Dermis blood vessel endothelial cell (primary cell): Measurements from ENCODE around the gene SENP5. TPM values are rescaled to one million over a fixed set of nuclear protein-coding genes. Genes with fewer than 3 reads are reported as not detected.

Experiments used
- DNase-seq: peaks from one replicate; pipeline ENCODE4 v3.0.0; 2010
- total RNA-seq: library from RNA; depleted of rRNA; stranded (reverse); fragments of >200 nt; gene quantifications from 2 replicates; pipeline ENCODE4 v1.2.3, GENCODE V29; 2014

The SENP5 gene
- total RNA-seq, 1 donor from 2014 or later = 52.2 TPM

DNA sequence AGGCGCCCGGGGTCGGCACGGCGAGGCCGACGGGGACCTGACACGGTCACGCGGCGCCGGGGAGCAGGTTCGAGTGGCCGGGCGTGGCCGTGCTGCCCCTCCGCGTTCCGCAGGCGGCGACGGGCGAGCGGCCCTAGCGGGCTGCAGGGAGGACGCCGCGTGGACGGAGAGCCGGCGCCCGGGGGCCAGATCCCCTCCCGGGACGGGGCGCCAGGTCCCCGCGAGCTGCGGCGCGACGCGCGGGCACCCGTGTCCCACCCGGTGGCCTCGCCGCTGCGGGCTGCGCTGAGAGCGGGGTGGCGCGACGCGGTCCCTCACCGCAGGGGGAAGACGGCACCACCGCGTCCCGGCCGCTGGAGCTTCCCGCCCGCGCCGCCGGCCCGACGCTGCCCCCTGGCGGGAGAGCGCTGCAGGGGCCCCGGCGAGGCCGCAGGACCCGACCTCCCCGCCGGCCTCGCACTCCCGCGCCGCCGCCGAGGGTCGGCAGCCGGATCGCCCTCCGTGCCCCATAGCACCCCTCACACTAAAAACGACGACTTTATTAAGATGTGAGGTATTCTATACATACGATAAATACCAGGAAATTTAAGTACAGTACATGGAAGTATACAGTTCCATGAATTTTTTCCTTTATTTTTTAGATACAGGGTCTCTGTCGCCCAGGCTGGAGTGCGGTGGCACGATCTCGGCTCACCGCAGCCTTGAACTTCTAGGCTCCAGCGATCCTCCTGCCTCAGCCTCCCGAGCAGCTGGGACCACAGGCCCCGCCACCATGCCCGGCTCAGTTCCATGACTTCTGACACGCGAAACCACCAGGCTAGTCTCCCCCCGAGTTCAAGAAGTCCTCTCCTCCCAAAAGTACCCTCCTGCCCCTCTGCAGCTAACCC lies 102.2 kb downstream of the SENP5 start:
- peak; percentile 77 for DNase-seq

DNA sequence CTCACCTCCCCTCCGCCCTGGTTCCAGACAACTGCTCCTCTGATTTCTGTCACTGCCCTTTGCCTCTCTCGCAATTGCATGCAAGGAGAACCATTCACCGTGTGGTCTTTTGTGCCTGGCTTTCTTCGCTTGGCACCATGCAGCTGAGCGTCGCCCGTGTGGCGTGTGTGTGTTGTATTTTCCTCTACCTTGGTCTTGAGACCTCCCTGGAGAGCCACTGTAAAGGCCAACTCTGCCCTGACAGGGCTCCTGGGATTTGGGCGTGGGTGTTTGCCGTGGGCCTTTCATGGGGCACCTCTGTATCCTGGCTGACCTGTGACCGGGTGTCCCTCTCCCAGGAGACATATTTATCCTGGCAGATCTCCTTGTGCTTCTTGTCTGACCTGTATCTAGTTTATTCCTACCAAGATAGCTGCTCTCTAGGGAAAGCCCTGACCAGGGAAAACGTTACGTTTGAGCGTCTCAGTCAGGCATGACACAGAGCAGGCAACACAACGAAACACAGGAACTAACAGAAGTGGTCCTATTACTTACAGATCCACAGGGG lies 102.9 kb downstream of the SENP5 start:
- no peak for DNase-seq

- DNase-seq = no peak
Measured at GRCh38 chr3:196971094-196971698, 103.5 kb downstream of the SENP5 start.

GRCh38 chr3:196974661-196975060 lies 106.9 kb downstream of the SENP5 start:
- DNase-seq = no peak

GRCh38 chr3:196975349-196975748 lies 107.6 kb downstream of the SENP5 start:
- DNase-seq = no peak

DNA sequence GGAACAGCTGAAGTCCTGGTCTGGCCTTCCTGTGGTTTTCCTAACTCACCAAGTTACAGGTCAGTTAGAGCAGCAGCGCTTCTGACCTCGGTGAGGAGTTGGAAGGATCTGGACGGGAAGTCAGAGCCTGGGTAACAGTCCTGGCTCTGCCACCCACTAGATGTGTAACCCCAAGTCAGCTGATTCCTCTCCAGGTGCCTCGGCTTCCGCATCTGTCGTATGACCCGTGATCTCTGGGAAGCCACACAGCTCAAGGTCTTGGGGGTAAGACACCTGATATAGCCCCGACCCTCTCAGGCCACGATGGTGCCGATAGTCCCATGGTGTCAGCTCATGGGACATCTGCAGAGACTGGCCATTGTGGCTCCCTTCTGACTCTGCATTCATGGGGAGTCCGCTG lies 109.2 kb downstream of the SENP5 start:
- no peak for DNase-seq

GRCh38 chr3:196979545-196979944 lies 111.8 kb downstream of the SENP5 start:
- no peak for DNase-seq

- no peak for DNase-seq
Measured at GRCh38 chr3:196981657-196982056, 113.9 kb downstream of the SENP5 start.

DNA sequence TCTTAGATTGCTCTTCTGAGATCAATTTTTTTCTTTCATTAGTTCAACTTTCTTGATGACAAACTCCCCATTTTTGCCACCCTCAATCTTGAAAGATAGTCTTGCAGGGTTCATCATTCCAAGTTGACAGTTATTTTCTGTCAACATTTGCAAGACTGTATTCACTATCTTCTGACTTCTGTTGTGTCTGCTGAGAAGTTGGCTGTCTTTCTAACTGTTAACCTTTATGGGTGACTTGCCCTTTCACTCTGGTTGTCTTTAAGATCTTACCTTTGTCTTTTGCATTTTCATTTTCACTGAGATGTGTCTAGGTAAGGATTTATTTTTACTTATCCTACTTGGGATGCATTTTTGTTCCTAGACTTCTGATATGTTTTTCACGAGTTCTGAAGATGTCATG lies 115.5 kb downstream of the SENP5 start:
- DNase-seq = no peak

Other genes with a start within 250 kb of the SENP5 start
- gene NRROS, start 228.2 kb upstream of the SENP5 start, total RNA-seq = 13.4 and 16.8 TPM in 2 replicates
- gene CEP19, start 155.7 kb upstream of the SENP5 start, total RNA-seq = 6.8 and 9.0 TPM in 2 replicates
- gene PIGX, start 155.5 kb upstream of the SENP5 start, total RNA-seq = 34.4 and 44.0 TPM in 2 replicates
- gene PAK2, start 128.1 kb upstream of the SENP5 start, total RNA-seq = 81.5 and 186 TPM in 2 replicates
- gene NCBP2, start 74.6 kb downstream of the SENP5 start, total RNA-seq = 65.2 and 65.4 TPM in 2 replicates
- gene PIGZ, start 100.9 kb downstream of the SENP5 start, total RNA-seq = 3.9 and 7.0 TPM in 2 replicates
- gene MELTF, start 161.9 kb downstream of the SENP5 start, total RNA-seq = 1.8 and 2.0 TPM in 2 replicates